DOHH2 (cell line): ENCODE results near the gene GABRR2.

Source experiments
- H3F3A ChIP-seq: fragments of 200-600 bp; sonication (generic), shearing (Covaris generic); 2 replicates; pipeline ENCODE4 v1.6.0; 2016; ENCODE audit warnings: antibody characterized with exemption, mild to moderate bottlenecking; ENCODE audit not compliant: control insufficient read depth, insufficient read depth
- H3K27ac ChIP-seq: fragments of 200-600 bp; sonication (generic); 2 replicates; pipeline ENCODE4 v1.5.1; 2014; ENCODE audit warnings: low read depth, mild to moderate bottlenecking, low read length, moderate library complexity
- H3K27me3 ChIP-seq: fragments of 200-600 bp; sonication (generic); 2 replicates; pipeline ENCODE4 v1.6.1; 2014; ENCODE audit warnings: mild to moderate bottlenecking, low read length, mixed read lengths; ENCODE audit not compliant: control insufficient read depth
- H3K36me3 ChIP-seq: fragments of 200-600 bp; sonication (generic); 2 replicates; pipeline ENCODE4 v1.6.1; 2014; ENCODE audit warnings: mild to moderate bottlenecking, low read length, moderate library complexity, mixed read lengths; ENCODE audit not compliant: control insufficient read depth
- H3K4me1 ChIP-seq: fragments of 200-600 bp; sonication (generic); 2 replicates; pipeline ENCODE4 v1.6.1; 2014; ENCODE audit warnings: mild to moderate bottlenecking, low read length, mixed read lengths; ENCODE audit not compliant: control insufficient read depth
- H3K4me2 ChIP-seq: fragments of 200-600 bp; sonication (generic); 2 replicates; pipeline ENCODE4 v1.6.0; 2014; ENCODE audit warnings: mild to moderate bottlenecking, low read length, moderate library complexity
- H3K4me3 ChIP-seq: fragments of 200-600 bp; sonication (generic); 2 replicates; pipeline ENCODE4 v1.5.1; 2014; ENCODE audit warnings: mild to moderate bottlenecking, low read length, mixed read lengths
- H3K79me2 ChIP-seq: fragments of 200-600 bp; sonication (generic); 2 replicates; pipeline ENCODE4 v1.6.1; 2014; ENCODE audit warnings: mild to moderate bottlenecking, low read length, mixed read lengths; ENCODE audit not compliant: control insufficient read depth
- H3K9me2 ChIP-seq: fragments of 200-600 bp; sonication (generic); replicated peaks from 2 replicates; pipeline ENCODE4 v1.6.1; 2014; ENCODE audit warnings: mild to moderate bottlenecking, low read length, mixed read lengths; ENCODE audit not compliant: control insufficient read depth
- H3K9me3 ChIP-seq: fragments of 200-600 bp; sonication (generic); 2 replicates; pipeline ENCODE4 v1.6.1; 2014; ENCODE audit warnings: antibody characterized with exemption, low read length, mixed read lengths; ENCODE audit not compliant: control insufficient read depth, insufficient read depth
- H4K20me1 ChIP-seq: fragments of 200-600 bp; sonication (generic); 2 replicates; pipeline ENCODE4 v1.6.0; 2014; ENCODE audit warnings: low read depth, mild to moderate bottlenecking, antibody characterized with exemption, low read length, moderate library complexity; ENCODE audit not compliant: control insufficient read depth, insufficient read depth
- CTCF ChIP-seq: fragments of 200-600 bp; sonication (generic); IDR thresholded peaks from one replicate; pipeline ENCODE4 v1.5.1; 2014; ENCODE audit warnings: antibody characterized with exemption, mild to moderate bottlenecking, low read depth, low read length; ENCODE audit not compliant: poor library complexity, severe bottlenecking
- EZH2phosphoT487 ChIP-seq: fragments of 200-600 bp; sonication (generic); IDR thresholded peaks from 2 replicates; pipeline ENCODE4 v1.6.1; 2017; ENCODE audit warnings: borderline replicate concordance, mild to moderate bottlenecking, antibody characterized with exemption, low read length, moderate library complexity, mixed read lengths

Gene GABRR2

GRCh38 chr6:89221129-89221528, 94.0 kb downstream of the GABRR2 start:
- Histone ChIP-seq H3K27me3 (peaks cover 31% of the 10 kb centered on the region), H3K9me2 (no peaks in the 10 kb centered on the region), H3K79me2 (no peaks in the 10 kb centered on the region), H3K27ac (no peak overlapping the region), H3K4me3 (no peak overlapping the region), H3K9me3 (no peaks in the 10 kb centered on the region), H4K20me1 (no peaks in the 10 kb centered on the region), H3F3A (no peaks in the 10 kb centered on the region), H3K36me3 (no peaks in the 10 kb centered on the region), H3K4me1 (no peaks in the 10 kb centered on the region), H3K4me2 (no peak overlapping the region)
- TF ChIP-seq EZH2phosphoT487 (no peak), CTCF (no peak)

GRCh38 chr6:89217299-89217910, 97.7 kb downstream of the GABRR2 start, which contains the start of gene GABRR1:
Gene GABRR1, minus strand, starts transcription at chr6:89217358. Its CDS starts 36 bp downstream, at chr6:89217322.
- H3K4me1 ChIP-seq, result no peaks in the 10 kb centered on the region

GRCh38 chr6:89216411-89216810, 98.7 kb downstream of the GABRR2 start:
- Histone ChIP-seq H3K27me3 (peaks cover 42% of the 10 kb centered on the region), H3K4me3 (no peak overlapping the region), H3K27ac (no peak overlapping the region), H3K79me2 (no peaks in the 10 kb centered on the region), H3K4me1 (no peaks in the 10 kb centered on the region), H4K20me1 (no peaks in the 10 kb centered on the region), H3K36me3 (no peaks in the 10 kb centered on the region), H3K9me2 (no peaks in the 10 kb centered on the region), H3F3A (no peaks in the 10 kb centered on the region), H3K9me3 (no peaks in the 10 kb centered on the region), H3K4me2 (no peak overlapping the region)
- TF ChIP-seq CTCF (no peak), EZH2phosphoT487 (no peak)

More at GRCh38 chr6:89217299-89217910, 97.7 kb downstream of the GABRR2 start, which contains the start of gene GABRR1:
- no peak for TF ChIP-seq EZH2phosphoT487
- no peak for TF ChIP-seq CTCF
- Histone ChIP-seq H3K4me3 (no peak within 1 kb of the TSS), H3K27me3 (peaks cover 45% of the 10 kb centered on the region), H3K4me2 (no peak within 1 kb of the TSS), H4K20me1 (no peaks in the 10 kb centered on the region), H3K27ac (no peak within 1 kb of the TSS), H3K9me2 (no peaks in the 10 kb centered on the region), H3F3A (no peaks in the 10 kb centered on the region), H3K9me3 (no peaks in the 10 kb centered on the region), H3K79me2 (no peaks in the 10 kb centered on the region), H3K36me3 (no peaks in the 10 kb centered on the region)
